Neural cell (in vitro differentiated cells): ENCODE data around the gene ADAT1. TPM values are rescaled to one million over a fixed set of nuclear protein-coding genes. Genes with fewer than 3 reads are reported as not detected.

ENCODE experiments used
- H2AFZ ChIP-seq: fragments of 200-600, 300-800 bp; sonication (generic), shearing (Covaris generic); 2 replicates; pipeline ENCODE4 v1.6.0; 2014; ENCODE audit warnings: low read depth, mild to moderate bottlenecking, antibody characterized with exemption, low read length, moderate library complexity
- H3F3A ChIP-seq: fragments of 200-600 bp; shearing (Covaris generic); 2 replicates; pipeline ENCODE4 v1.6.1; 2016; ENCODE audit warnings: mild to moderate bottlenecking, moderate library complexity, mixed read lengths, antibody characterized with exemption, low read length; ENCODE audit not compliant: insufficient read depth, poor library complexity, severe bottlenecking
- H3K27ac ChIP-seq: fragments of 200-600, 300-800 bp; sonication (generic), shearing (Covaris generic); 2 replicates; pipeline ENCODE4 v1.5.1; 2014; ENCODE audit warnings: mild to moderate bottlenecking, low read length, moderate library complexity
- H3K27me3 ChIP-seq: fragments of 300-800, 200-600 bp; sonication (generic), shearing (Covaris generic); 2 replicates; pipeline ENCODE4 v1.6.0; 2014; ENCODE audit warnings: mild to moderate bottlenecking, low read depth, low read length, moderate library complexity; ENCODE audit not compliant: insufficient read depth
- H3K36me3 ChIP-seq: fragments of 300-800, 200-600 bp; sonication (generic), shearing (Covaris generic); 2 replicates; pipeline ENCODE4 v1.5.1; 2014; ENCODE audit warnings: mild to moderate bottlenecking, antibody characterized with exemption, low read length, moderate library complexity; ENCODE audit not compliant: insufficient read depth
- H3K4me2 ChIP-seq: fragments of 300-800, 200-600 bp; sonication (generic), shearing (Covaris generic); 2 replicates; pipeline ENCODE4 v1.6.0; 2014; ENCODE audit warnings: mild to moderate bottlenecking, low read length
- H3K4me3 ChIP-seq: fragments of 300-800, 200-600 bp; sonication (generic), shearing (Covaris generic); 2 replicates; pipeline ENCODE4 v1.5.1; 2014; ENCODE audit warnings: mild to moderate bottlenecking, low read length, moderate library complexity
- H3K79me2 ChIP-seq: fragments of 200-600 bp; shearing (Covaris generic); replicated peaks from 2 replicates; pipeline ENCODE4 v1.6.0; 2014; ENCODE audit warnings: mild to moderate bottlenecking, low read length, moderate library complexity; ENCODE audit not compliant: insufficient read depth
- H3K9ac ChIP-seq: fragments of 300-800, 200-600 bp; sonication (generic), shearing (Covaris generic); 2 replicates; pipeline ENCODE4 v1.6.1; 2016; ENCODE audit warnings: mild to moderate bottlenecking, low read length, mixed read lengths
- H3K9me2 ChIP-seq: fragments of 200-600 bp; shearing (Covaris generic); 2 replicates; pipeline ENCODE4 v1.6.1; 2016; ENCODE audit warnings: mild to moderate bottlenecking, low read length, mixed read lengths; ENCODE audit not compliant: insufficient read depth
- H3K9me3 ChIP-seq: fragments of 200-600, 300-800 bp; sonication (generic), shearing (Covaris generic); 2 replicates; pipeline ENCODE4 v1.6.1; 2016; ENCODE audit warnings: mild to moderate bottlenecking, mixed run types, low read length, moderate library complexity, mixed read lengths
- H4K20me1 ChIP-seq: fragments of 200-600 bp; shearing (Covaris generic); 2 replicates; pipeline ENCODE4 v1.6.1; 2016; ENCODE audit warnings: mild to moderate bottlenecking, mixed run types; ENCODE audit not compliant: insufficient read depth
- CTCF ChIP-seq: fragments of 450-650 bp; IDR thresholded peaks from 2 replicates; pipeline ENCODE4 v1.5.1; 2014; ENCODE audit warnings: antibody characterized with exemption, mild to moderate bottlenecking, moderate library complexity; ENCODE audit not compliant: poor library complexity, severe bottlenecking
- EP300 ChIP-seq: fragments of 450-650 bp; conservative IDR thresholded peaks from 2 replicates; pipeline ENCODE4 v1.6.1; 2014; ENCODE audit warnings: antibody characterized with exemption, mild to moderate bottlenecking, moderate library complexity; ENCODE audit not compliant: poor library complexity, severe bottlenecking
- EZH2 ChIP-seq: fragments of 200-600, 300-800 bp; shearing (Covaris generic), sonication (generic); IDR thresholded peaks from 2 replicates; pipeline ENCODE4 v1.6.1; 2014; ENCODE audit warnings: antibody characterized with exemption, low read length, borderline replicate concordance, mild to moderate bottlenecking; ENCODE audit not compliant: insufficient read depth, poor library complexity, severe bottlenecking
- MXI1 ChIP-seq: fragments of 450-650 bp; conservative IDR thresholded peaks from 2 replicates; pipeline ENCODE4 v1.6.1; 2014; ENCODE audit warnings: antibody characterized with exemption, mild to moderate bottlenecking; ENCODE audit not compliant: poor library complexity, severe bottlenecking
- POLR2AphosphoS5 ChIP-seq: IDR thresholded peaks from 2 replicates; pipeline ENCODE4 v1.6.1; 2012
- RAD21 ChIP-seq: fragments of 450-650 bp; conservative IDR thresholded peaks from 2 replicates; pipeline ENCODE4 v1.6.1; 2014; ENCODE audit warnings: antibody characterized with exemption, mild to moderate bottlenecking, moderate library complexity
- REST ChIP-seq: IDR thresholded peaks from 2 replicates; pipeline ENCODE4 v1.6.1; 2012; ENCODE audit warnings: borderline replicate concordance
- SMC3 ChIP-seq: fragments of 450-650 bp; conservative IDR thresholded peaks from 2 replicates; pipeline ENCODE4 v1.6.1; 2014; ENCODE audit warnings: antibody characterized with exemption, mild to moderate bottlenecking, moderate library complexity; ENCODE audit not compliant: poor library complexity
- TAF1 ChIP-seq: IDR thresholded peaks from 2 replicates; pipeline ENCODE4 v1.6.1; 2012; ENCODE audit warnings: low read depth
- polyA plus RNA-seq: library from polyadenylated mRNA; depleted of rRNA; stranded (reverse); fragments of >200 nt; gene quantifications from 2 replicates; pipeline ENCODE4 v1.2.3, GENCODE V29; 2014

Gene ADAT1
- polyA plus RNA-seq, 1 donor from 2014 or later = 62.8 TPM

- Histone ChIP-seq H3K9me3 (no peaks in the 10 kb centered on the region), H2AFZ (no peak overlapping the region), H3K79me2 (no peaks in the 10 kb centered on the region), H3K27ac (no peak overlapping the region), H3K9ac (no peak overlapping the region), H3K4me2 (no peak overlapping the region), H3F3A (no peaks in the 10 kb centered on the region), H3K27me3 (no peaks in the 10 kb centered on the region), H3K36me3 (peaks cover 3% of the 10 kb centered on the region), H4K20me1 (no peaks in the 10 kb centered on the region), H3K4me3 (no peak overlapping the region), H3K9me2 (no peaks in the 10 kb centered on the region)
- TF ChIP-seq SMC3 = no peak
- no peak for TF ChIP-seq CTCF
- TF ChIP-seq EZH2 = no peak
- TF ChIP-seq MXI1 = no peak
- no peak for TF ChIP-seq REST
- TF ChIP-seq EP300 = no peak
- TF ChIP-seq RAD21 = no peak
- TF ChIP-seq TAF1 = no peak
- TF ChIP-seq POLR2AphosphoS5 = no peak
Measured at GRCh38 chr16:75614066-75614897, 8.8 kb downstream of the ADAT1 start.

- H3K36me3 ChIP-seq = peaks cover 16% of the 10 kb centered on the region
- no peak overlapping the region for H3K4me3 ChIP-seq
- H4K20me1 ChIP-seq = no peaks in the 10 kb centered on the region
Measured at GRCh38 chr16:75606507-75606906, 16.6 kb downstream of the ADAT1 start.

More at GRCh38 chr16:75606507-75606906, 16.6 kb downstream of the ADAT1 start:
- Histone ChIP-seq H3K9ac (no peak overlapping the region), H2AFZ (no peak overlapping the region), H3K9me2 (no peaks in the 10 kb centered on the region), H3K79me2 (no peaks in the 10 kb centered on the region), H3K9me3 (peaks cover 3% of the 10 kb centered on the region), H3K27ac (no peak overlapping the region), H3F3A (no peaks in the 10 kb centered on the region), H3K27me3 (no peaks in the 10 kb centered on the region), H3K4me2 (no peak overlapping the region)
- TF ChIP-seq RAD21 = no peak
